ENCODE data around the gene ZMYND12.

DNA sequence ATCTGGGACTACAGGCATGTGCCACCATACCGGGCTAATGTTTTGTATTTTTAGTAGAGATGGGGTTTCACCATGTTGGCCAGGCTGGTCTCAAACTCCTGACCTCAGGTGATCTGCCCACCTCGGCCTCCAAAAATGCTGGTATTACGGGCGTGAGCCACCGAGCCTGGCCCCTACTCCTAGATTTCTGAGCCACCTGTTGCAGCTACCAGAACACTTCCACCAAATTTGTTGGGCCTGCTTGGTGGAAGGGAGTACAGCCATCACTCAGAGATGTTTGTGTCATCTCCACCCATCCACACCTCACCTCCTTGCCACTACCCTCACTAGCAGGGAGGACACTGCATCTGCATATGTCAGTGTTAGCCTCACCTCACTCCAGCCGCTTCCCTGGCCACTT lies 69.8 kb downstream of the ZMYND12 start:
- TF ChIP-seq, protein P1, sequence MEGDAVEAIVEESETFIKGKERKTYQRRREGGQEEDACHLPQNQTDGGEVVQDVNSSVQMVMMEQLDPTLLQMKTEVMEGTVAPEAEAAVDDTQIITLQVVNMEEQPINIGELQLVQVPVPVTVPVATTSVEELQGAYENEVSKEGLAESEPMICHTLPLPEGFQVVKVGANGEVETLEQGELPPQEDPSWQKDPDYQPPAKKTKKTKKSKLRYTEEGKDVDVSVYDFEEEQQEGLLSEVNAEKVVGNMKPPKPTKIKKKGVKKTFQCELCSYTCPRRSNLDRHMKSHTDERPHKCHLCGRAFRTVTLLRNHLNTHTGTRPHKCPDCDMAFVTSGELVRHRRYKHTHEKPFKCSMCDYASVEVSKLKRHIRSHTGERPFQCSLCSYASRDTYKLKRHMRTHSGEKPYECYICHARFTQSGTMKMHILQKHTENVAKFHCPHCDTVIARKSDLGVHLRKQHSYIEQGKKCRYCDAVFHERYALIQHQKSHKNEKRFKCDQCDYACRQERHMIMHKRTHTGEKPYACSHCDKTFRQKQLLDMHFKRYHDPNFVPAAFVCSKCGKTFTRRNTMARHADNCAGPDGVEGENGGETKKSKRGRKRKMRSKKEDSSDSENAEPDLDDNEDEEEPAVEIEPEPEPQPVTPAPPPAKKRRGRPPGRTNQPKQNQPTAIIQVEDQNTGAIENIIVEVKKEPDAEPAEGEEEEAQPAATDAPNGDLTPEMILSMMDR (IDR thresholded peaks at IDR 0.05) = no peak
- TF ChIP-seq POLR2A (IDR thresholded peaks at IDR 0.05) (no peak), EP300 (IDR thresholded peaks at IDR 0.05) (no peak)

All from ovary (tissue), 3 donors.